ENCODE results near the gene DCAKD.
"Not testable (repeated sequence)": the region's sequence is repeated elsewhere in the genome, so short reads cannot be mapped to it uniquely, and the experiment has no call there.

GRCh38 chr17:45051720-45052051 is 254 bp upstream of the DCAKD start:
- not testable (repeated sequence) for TF ChIP-seq CTCF (IDR thresholded peaks at IDR 0.05 in 2 of 3, conservative IDR thresholded peaks at IDR 0.05 in 1 of 3; ENCODE audit: control insufficient read depth in 2 of 3, extremely low read depth in 1 of 3, insufficient read depth in 1 of 3, low read depth in 3 of 3, low read length in 3 of 3); EP300 (IDR thresholded peaks at IDR 0.05; ENCODE audit: borderline replicate concordance in 1 of 2, control insufficient read depth in 1 of 2, low read depth in 2 of 2, low read length in 2 of 2); NR2C2 (IDR thresholded peaks at IDR 0.05; ENCODE audit: borderline replicate concordance, control insufficient read depth, insufficient read length, low read depth); USF1 (IDR thresholded peaks at IDR 0.05; ENCODE audit: borderline replicate concordance, extremely low read length, insufficient read depth, low read depth, low read length); CHD1 (IDR thresholded peaks at IDR 0.05; ENCODE audit: low read depth, low read length); MYC (IDR thresholded peaks at IDR 0.05; ENCODE audit: insufficient read depth, insufficient read length, insufficient replicate concordance, low read length, severe bottlenecking); EZH2 (IDR thresholded peaks at IDR 0.05; ENCODE audit: borderline replicate concordance, control insufficient read depth, low read depth, low read length); BCLAF1 (IDR thresholded peaks at IDR 0.05); USF2 (IDR thresholded peaks at IDR 0.05; ENCODE audit: borderline replicate concordance, low read depth, low read length); ZSCAN29 (IDR thresholded peaks at IDR 0.05); POLR2A (IDR thresholded peaks at IDR 0.05; ENCODE audit: low read depth, low read length)
